Measurements from ENCODE around the gene MRPS30. TPM values are rescaled to one million over a fixed set of nuclear protein-coding genes. Genes with fewer than 3 reads are reported as not detected.
"Not testable (repeated sequence)": the region's sequence is repeated elsewhere in the genome, so short reads cannot be mapped to it uniquely, and the experiment has no call there.

Gene MRPS30
- total RNA-seq, 1 experiment from 2014 or later = 70.1 TPM

DNA sequence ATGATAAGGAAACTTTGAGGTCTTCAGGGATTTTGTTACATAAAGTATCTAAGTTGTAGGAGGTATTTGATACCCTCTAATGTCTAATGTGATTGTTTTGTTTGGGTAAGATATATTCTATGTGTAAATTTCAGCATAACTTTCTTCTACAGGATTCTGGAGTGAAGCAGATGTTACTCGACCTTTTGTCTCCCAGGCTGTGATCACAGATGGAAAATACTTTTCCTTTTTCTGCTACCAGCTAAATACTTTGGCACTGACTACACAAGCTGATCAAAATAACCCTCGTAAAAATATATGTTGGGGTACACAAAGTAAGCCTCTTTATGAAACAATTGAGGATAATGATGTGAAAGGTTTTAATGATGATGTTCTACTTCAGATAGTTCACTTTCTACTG, 6.0 kb downstream of the MRPS30 start:
- no peak for DNase-seq (ENCODE audit: low spot score)

DNA sequence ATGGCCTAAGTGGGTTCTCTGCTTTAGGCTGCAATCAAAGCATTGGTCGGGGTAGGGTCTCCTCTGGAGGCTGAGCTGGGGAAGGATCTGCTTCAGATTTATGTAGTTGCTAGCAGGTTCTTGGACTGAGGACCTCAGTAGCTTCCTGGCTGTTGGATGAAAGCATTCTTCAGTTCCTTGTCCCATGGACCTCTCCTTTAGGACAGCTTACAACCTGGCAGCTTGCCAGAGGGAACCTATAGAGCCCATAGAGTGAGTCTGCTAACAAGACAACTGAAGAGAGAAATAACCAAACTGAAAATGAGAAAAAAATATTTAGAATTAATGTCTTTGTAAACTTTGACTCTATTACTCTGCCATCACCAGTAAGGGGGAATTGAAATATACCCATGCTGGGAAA, 12.4 kb downstream of the MRPS30 start:
- DNase-seq (ENCODE audit: low spot score) = no peak

DNA sequence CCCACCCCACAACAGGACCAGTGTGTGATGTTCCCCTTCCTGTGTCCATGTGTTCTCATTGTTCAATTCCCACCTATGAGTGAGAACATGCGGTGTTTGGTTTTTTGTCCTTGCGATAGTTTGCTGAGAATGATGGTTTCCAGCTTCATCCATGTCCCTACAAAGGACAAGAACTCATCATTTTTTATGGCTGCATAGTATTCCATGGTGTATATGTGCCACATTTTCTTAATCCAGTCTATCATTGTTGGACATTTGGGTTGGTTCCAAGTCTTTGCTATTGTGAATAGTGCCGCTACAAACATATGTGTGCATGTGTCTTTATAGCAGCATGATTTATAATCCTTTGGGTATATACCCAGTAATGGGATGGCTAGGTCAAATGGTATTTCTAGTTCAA, 15.9 kb downstream of the MRPS30 start:
- DNase-seq (ENCODE audit: low spot score) = not testable (repeated sequence)

DNA sequence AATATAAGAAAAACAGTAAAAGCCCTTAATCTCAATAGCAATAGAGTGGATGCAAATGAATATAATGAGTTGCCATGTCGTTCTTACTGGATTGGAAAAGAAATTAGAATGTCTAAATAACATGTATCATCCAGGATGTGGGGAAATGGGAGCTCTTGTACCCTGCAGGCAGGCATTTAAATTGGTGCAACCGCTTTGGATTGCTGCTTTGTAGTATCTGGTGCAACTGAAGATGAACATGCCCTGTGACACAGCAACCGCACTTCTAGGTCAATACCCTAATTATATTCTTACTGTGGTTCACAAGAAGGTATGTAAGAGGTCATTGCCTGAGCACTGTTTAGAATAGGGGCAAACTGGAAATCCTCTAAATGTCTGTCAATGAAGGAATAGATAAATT, 18.9 kb downstream of the MRPS30 start:
- no peak for DNase-seq (ENCODE audit: low spot score)

DNA sequence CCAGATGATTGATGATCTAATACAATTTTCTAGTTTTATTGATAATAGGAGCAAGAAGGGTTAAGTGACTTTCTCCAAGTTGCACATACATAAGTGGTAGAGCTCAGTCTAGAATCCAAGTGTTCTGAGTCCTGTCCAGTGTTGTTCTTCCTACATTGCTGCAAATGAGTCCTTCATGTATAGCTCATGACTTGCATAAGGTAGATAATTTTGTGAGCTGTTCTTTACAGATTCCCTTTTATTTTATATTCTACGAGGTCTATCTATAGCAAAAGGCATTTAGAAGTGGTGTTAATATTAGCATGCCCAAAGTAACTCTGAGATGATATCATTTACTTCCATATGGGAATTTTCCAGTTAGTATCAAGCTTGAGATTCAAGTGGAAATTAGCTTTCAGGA, 20.0 kb downstream of the MRPS30 start:
- no peak for DNase-seq (ENCODE audit: low spot score)

DNA sequence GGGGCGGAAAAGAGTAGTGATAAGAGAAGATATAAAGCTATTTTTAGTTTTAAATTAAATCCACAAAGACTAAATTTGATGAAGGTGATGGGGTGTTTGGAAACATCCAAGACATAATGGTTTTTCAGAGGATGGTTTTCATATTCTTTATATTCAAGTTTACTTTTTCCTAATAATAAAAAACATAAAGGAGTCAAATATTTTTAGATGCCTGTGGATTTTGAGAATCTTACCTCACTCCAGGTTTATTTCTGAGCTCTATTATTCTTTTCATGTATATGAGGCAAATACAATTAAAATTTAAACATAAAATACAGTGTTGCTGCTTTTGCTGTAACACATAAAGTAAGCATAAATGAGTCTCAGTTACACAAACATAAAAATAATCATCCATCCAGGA, 22.2 kb downstream of the MRPS30 start:
- DNase-seq (ENCODE audit: low spot score) = no peak

DNA sequence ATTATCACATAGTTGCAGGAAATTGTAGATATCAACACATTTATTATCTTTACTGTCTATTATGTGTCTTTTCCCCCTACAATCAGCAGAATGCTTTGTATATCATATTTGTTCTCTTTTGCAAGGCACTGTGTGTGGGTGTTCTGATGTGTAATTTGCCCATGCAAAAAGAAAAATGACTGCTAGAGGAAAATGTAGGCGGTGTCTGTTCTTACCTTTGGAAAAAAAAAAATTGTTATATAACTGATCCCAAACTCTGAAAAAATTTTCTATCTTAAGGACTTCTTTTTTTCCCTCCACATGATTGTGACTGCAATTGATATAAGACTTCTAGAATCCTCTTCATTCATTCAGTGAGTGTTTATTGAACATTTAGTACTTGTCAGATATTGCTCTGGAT, 24.5 kb downstream of the MRPS30 start:
- no peak for DNase-seq (ENCODE audit: low spot score)

DNA sequence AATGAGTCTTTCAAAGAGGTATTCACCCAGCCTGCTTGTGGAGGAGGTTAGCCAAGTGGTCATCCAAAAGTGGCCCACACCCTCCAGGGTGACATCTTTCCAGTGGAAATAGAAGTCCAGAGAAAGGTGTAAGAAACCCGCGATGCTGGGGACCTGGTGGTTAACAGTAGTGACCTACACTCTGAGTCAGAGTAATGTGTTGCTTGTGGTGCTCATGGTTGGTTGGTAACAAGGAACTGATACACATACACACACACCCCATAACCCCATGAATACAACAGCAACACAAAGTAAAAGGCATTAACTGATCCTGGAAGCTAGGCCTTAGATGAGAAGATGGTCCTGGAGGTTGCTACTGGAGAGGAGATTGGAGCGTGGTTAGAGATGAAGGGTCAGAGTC, 26.9 kb downstream of the MRPS30 start:
- DNase-seq (ENCODE audit: low spot score) = no peak

DNA sequence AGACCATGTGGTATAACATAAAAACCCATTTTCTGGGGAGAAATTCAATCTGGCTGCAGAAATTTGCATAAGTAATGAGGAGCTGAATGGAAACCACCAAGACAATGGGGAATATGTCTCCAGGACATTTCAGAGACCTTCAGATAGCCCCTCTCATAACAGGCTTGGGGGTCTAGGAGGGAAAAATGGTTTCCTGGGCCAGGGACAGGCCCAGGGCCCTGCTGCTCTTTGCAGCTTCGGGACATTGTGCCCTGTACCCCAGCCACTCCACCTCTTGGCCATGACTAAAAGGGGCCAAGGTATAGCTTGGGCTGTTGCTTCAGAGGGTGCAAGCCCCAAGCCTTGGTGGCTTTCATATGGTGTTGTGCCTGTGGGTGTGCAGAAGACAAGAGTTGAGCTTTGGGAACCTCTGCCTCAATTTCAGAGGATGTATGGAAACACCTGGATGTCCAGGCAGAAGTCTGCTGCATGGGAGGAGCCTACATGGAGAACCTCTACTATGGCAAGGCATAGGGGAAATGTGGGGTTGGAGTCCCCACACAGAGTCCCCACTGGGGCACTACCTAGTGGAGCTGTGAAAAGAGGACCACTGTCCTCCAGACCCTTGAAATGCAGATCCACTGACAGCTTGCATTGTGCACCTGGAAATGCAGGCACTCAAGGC, 30.4 kb downstream of the MRPS30 start:
- no peak for DNase-seq (ENCODE audit: low spot score)

DNA sequence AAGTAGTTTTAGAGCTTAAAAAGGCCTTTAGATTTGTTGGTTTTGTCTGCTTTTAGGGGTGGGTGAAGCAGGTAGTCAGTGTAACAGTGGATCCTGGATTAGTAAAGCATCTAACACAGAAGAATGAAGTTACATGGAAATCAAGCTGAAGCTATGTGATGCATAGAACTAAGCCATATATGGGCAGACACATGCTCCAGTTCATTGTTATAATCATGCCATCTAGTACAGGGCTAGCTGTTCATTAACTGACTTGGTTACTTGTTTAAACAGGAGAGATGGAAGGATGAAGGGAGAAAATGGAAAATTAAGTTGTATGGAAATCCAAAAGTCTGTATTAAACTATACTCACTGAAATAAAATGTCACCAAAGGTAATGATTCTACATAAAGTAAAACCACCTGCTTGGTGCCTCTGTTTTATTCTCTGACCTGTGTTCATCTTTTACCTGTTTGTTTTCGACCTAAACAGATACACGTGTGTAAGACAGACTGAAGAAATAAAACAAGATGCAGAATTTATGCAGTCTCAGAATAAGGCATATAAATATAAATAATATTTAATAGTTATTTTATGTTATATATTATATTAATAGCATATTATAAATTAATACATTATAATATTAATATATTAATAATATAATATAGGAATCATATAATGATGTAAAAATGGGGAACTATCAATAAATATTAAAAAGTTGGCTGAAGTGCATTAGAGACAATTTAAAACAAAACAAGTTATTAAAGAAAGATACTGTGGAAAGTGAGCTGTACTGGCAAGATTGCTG, 33.9 kb downstream of the MRPS30 start:
- DNase-seq (ENCODE audit: low spot score) = no peak

DNA sequence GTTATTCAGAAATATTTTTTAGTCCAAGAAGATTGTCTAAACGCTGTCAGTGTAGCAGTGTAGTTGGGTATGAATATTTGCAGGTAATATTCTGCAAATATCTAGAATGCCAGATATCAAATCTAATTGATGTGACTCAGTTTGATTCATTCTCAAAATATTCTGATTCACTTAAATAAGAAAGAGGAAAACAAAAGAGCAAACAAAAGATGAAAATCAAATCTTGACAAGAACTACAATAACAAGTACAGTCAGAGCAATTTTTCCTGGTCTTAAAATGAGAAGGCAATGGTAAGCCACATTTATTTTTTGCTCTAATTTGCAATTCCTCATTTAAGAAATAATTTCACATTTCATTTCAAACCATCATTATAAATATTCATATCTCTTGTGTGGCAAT, 36.0 kb downstream of the MRPS30 start:
- DNase-seq (ENCODE audit: low spot score) = no peak

DNA sequence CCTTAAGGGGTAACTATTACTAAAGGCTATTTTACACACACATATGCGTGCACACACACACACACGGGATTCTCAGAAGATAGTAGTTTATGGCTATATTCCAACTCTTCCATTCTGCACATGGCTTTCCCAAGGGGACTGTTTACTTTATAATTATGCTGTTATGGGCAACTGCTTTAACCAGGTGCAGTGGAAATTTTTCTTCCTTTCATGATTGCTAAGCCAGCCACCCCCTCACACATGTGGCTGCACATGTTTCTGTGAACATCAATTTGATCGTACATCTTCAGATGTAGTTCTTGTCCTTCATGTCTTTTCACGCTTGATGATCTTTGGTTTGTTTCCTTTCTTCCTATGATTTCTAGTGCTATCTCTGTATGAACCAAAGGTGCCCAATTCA, 37.0 kb downstream of the MRPS30 start:
- DNase-seq (ENCODE audit: low spot score) = no peak

DNA sequence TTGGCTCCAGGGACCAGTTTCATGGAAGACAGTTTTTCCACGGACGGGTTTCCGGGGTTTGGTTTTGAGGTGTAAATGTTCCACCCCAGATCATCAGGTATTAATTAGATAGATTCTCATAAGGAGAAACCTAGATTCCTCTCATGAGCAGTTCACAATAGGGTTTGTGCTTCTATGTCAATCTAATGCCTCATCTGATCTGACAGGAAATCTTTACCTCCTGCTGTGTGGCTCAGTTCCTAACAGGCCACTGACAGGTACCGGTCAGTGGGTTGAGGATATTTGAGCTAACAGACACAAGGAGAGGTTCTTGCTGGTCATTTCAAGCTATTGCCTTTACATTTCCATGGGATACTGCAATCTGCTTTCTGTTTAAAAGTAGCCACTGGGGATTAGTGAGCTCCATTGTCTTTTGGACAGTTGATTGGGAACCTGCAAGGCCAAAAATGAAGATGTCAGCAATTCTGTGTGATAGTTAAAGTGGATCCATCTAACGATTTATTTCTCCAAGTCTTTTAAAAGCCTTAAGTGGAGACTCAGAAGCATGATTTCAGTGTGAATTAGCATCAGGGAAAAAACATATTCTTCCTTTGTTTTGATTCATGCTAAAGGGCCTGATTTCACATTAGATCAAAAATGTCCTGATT, 38.6 kb downstream of the MRPS30 start:
- DNase-seq (ENCODE audit: low spot score) = no peak

DNA sequence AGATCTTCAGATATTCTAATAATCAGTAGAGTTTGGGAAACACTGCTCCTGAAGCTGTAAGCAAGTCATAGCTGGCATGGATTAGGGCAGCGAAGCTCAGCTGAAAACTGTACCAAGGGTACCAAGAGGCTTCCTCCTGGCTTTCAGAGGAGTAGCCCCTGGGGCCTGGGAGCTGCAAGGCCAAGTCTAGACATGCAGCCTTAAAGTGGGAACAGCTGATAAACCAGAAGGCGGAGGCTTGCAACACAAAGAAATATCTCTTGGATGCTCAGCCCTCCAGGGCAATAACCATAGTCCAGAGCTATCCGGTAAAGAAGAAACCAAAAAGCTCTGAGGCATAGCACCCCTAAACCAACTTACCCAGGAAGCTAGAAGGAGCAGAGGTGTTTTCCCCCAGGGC, 51.5 kb downstream of the MRPS30 start:
- DNase-seq (ENCODE audit: low spot score) = no peak

DNA sequence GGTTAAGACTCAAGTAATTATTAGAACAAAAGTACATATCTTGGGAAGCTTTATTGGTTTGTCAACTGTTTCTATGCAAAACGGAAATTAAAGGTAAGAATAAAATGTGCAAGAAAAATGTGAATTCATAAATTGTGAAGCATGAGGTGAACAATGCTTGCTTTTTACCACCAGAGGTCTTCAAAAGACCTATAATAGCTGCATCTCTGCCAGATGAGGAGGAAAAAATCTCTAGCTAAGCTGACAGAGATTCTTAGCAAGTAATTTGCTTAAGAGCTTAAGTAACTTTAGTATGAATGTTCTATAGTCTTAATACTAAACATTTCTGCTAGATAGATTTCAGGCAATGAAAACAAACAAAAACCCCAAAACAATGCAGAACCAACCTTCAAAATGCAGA, 54.1 kb downstream of the MRPS30 start:
- DNase-seq (ENCODE audit: low spot score) = peak; percentile 29

All from H4 (cell line).